ENCODE data around the gene GAS2L1.

GAS2L1 gene

GRCh38 chr22:29310065-29310862, 3.8 kb downstream of the GAS2L1 start:
- DNase-seq: no peak

GRCh38 chr22:29310863-29311339, 4.5 kb downstream of the GAS2L1 start:
- no peak for DNase-seq

GRCh38 chr22:29311464-29312217, 5.2 kb downstream of the GAS2L1 start:
- no peak for DNase-seq

GRCh38 chr22:29312218-29313125, 6.0 kb downstream of the GAS2L1 start:
- no peak for DNase-seq

- DNase-seq: peak in 1 of 2 experiments; percentile 50
Measured at GRCh38 chr22:29313126-29313575, 6.7 kb downstream of the GAS2L1 start.

GRCh38 chr22:29313576-29314466, 7.4 kb downstream of the GAS2L1 start:
- DNase-seq: no peak

GRCh38 chr22:29314537-29315285, 8.3 kb downstream of the GAS2L1 start:
- no peak for DNase-seq

- DNase-seq: peak in 1 of 2 experiments; percentile 31
Measured at GRCh38 chr22:29315286-29316140, 9.1 kb downstream of the GAS2L1 start, which contains the start of gene RASL10A. RASL10A (minus strand) TSS chr22:29315697; CDS start chr22:29315246, 451 bp downstream.

- no peak for DNase-seq
Measured at GRCh38 chr22:29316141-29316828, 9.8 kb downstream of the GAS2L1 start.

- no peak for DNase-seq
Measured at GRCh38 chr22:29317827-29318454, 11.5 kb downstream of the GAS2L1 start.

GRCh38 chr22:29319072-29319471, 12.6 kb downstream of the GAS2L1 start:
- no peak for DNase-seq

- no peak for DNase-seq
Measured at GRCh38 chr22:29320546-29320945, 14.1 kb downstream of the GAS2L1 start.

- DNase-seq: no peak
Measured at GRCh38 chr22:29323641-29324040, 17.2 kb downstream of the GAS2L1 start.

GRCh38 chr22:29325356-29325755, 18.9 kb downstream of the GAS2L1 start:
- DNase-seq: no peak

GRCh38 chr22:29325785-29326315, 19.4 kb downstream of the GAS2L1 start:
- no peak for DNase-seq

- DNase-seq: no peak
Measured at GRCh38 chr22:29326481-29326880, 20.0 kb downstream of the GAS2L1 start.

GRCh38 chr22:29327089-29327764, 20.8 kb downstream of the GAS2L1 start:
- no peak for DNase-seq

- no peak for DNase-seq
Measured at GRCh38 chr22:29328055-29328454, 21.6 kb downstream of the GAS2L1 start.
